Left lung (tissue), 10 donors: ENCODE measurements around the gene POLG. TPM values are rescaled to one million over a fixed set of nuclear protein-coding genes. Genes with fewer than 3 reads are reported as not detected.

Experiments used
- ATAC-seq: fragments of 200-7000 bp; cut with Tn5 transposase; one replicate; pipeline ENCODE4 v1.9.1; 2020; ENCODE audit warnings: moderate library complexity
- DNase-seq, 4 donors: peaks; one replicate each; pipeline ENCODE4 v3.0.0-alpha.2; 2013 to 2020
- H3K27ac ChIP-seq, 2 donors: fragments of 200-600 bp; sonication (generic) in 1 of 2; one replicate each; pipeline versions ENCODE4 v1.5.0 to v1.8.0; 2020 to 2021
- H3K27me3 ChIP-seq, 2 donors: fragments of 200-600 bp; sonication (generic) in 1 of 2; one replicate each; pipeline versions ENCODE4 v1.5.0 to v1.8.0; 2020 to 2021
- H3K36me3 ChIP-seq, 2 donors: fragments of 200-600 bp; sonication (generic) in 1 of 2; one replicate each; pipeline versions ENCODE4 v1.5.0 to v1.8.0; 2020 to 2021
- H3K4me1 ChIP-seq, 2 donors: fragments of 200-600 bp; one replicate each; pipeline ENCODE4 v1.8.0; 2021
- H3K4me3 ChIP-seq, 2 donors: fragments of 200-600 bp; sonication (generic) in 1 of 2; one replicate each; pipeline versions ENCODE4 v1.5.0 to v1.8.0; 2020 to 2021; ENCODE audit warnings: mild to moderate bottlenecking in 1 of 2
- H3K9me3 ChIP-seq, 2 donors: fragments of 200-600 bp; sonication (generic) in 1 of 2; one replicate each; pipeline versions ENCODE4 v1.5.0 to v1.8.0; 2020 to 2021
- intact Hi-C, 2 donors: fragments of 100-400 bp; cut with DNase I; formaldehyde crosslinking; loops; one replicate each; pipeline versions ENCODE4 v1.11.2 to v1.14.2; 2022
- polyA plus RNA-seq, 6 donors: library from polyadenylated mRNA; unstranded; fragments of 120-200 nt; gene quantifications; one replicate each; pipeline ENCODE4 v1.2.1, GENCODE V29; 2013; ENCODE audit not compliant: insufficient read length in 6 of 6
- total RNA-seq, 2 donors: library from RNA; stranded (reverse); fragmentation: NEBNext Ultra II Directional; extraction: Animal tissue kit (Norgen Biotek cat#: 25700); gene quantifications; one replicate each; pipeline ENCODE4 v1.2.1, GENCODE V29; 2021
- TF ChIP-seq, protein P1 (sequence below), 2 donors: fragments of 200-600 bp; sonication (generic) in 1 of 2; IDR thresholded peaks; one replicate each; pipeline versions ENCODE4 v1.5.0 to v1.8.0; 2021; ENCODE audit warnings: antibody characterized with exemption in 2 of 2
- donor health status: DM: no; HTN: yes; CAD: no.
- donor health status: DM: no; HTN: no; CAD: no.

The POLG gene
- total and polyA plus RNA-seq, 8 donors, result 52.4 to 71.5 (median 55.1) TPM

DNA sequence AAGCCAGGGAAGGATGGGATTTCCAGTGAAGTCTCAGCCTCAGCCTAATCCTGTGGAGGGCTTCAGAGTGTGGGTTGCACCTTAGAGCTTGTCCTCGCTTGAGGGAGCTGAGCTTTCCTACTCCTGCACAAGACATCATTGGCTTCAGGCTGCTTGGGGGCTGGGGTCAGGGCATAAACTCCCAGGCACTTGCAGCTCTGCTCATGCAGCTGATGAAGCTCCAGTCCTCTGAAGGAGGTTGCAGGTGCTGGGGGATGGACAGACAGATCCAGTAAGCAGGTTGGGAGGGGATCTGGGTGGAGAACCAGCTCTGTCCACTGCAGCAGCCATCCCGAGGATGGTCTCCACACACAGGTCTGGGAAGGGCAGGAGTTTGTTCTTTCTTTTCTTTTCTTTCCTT is 19.4 kb upstream of the POLG start:
- peaks cover 26 to 75% of the 10 kb centered on the region in 2 donors for H3K27me3 ChIP-seq

DNA sequence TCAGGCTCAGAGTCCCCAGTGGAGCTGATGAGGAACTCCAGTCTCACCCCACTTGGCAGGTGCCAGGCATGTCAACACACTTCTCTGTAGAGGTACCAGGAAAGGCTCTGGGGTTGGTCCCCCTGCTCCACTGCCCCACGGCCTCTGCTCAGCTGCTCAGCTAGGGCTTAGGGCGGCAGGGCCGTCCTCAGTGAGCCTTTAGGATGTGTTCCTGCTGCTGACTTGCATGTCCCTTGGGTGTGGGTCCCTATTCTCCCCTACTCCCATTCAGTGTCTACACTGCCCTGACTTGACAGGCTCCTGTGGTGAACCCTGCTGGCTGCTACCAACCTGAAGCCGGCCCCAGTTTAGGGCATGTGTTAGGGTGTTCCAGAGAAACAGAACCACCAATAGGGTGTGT is 17.9 kb upstream of the POLG start:
- no peak overlapping the region for H3K4me3 ChIP-seq
- H3K36me3 ChIP-seq, result no peaks in the 10 kb centered on the region
- H3K9me3 ChIP-seq, result no peaks in the 10 kb centered on the region
- intact Hi-C loops, result no loop called here
- H3K27ac ChIP-seq, result no peak overlapping the region
- TF ChIP-seq, protein P1, sequence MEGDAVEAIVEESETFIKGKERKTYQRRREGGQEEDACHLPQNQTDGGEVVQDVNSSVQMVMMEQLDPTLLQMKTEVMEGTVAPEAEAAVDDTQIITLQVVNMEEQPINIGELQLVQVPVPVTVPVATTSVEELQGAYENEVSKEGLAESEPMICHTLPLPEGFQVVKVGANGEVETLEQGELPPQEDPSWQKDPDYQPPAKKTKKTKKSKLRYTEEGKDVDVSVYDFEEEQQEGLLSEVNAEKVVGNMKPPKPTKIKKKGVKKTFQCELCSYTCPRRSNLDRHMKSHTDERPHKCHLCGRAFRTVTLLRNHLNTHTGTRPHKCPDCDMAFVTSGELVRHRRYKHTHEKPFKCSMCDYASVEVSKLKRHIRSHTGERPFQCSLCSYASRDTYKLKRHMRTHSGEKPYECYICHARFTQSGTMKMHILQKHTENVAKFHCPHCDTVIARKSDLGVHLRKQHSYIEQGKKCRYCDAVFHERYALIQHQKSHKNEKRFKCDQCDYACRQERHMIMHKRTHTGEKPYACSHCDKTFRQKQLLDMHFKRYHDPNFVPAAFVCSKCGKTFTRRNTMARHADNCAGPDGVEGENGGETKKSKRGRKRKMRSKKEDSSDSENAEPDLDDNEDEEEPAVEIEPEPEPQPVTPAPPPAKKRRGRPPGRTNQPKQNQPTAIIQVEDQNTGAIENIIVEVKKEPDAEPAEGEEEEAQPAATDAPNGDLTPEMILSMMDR (IDR thresholded peaks at IDR 0.05), result no peak
- H3K4me1 ChIP-seq, result no peaks in the 10 kb centered on the region
- H3K27me3 ChIP-seq, result peaks cover 15 to 65% of the 10 kb centered on the region in 2 donors
- DNase-seq, result no peak
- ATAC-seq, result no peak

More for the DNA sequence above, 19.4 kb upstream of the POLG start:
- intact Hi-C loops, result no loop called here
- Histone ChIP-seq H3K9me3 (no peaks in the 10 kb centered on the region), H3K4me1 (peaks cover 1 to 9% of the 10 kb centered on the region in 2 donors), H3K27ac (no peak overlapping the region), H3K4me3 (no peak overlapping the region), H3K36me3 (no peaks in the 10 kb centered on the region)
- ATAC-seq, result no peak
- TF ChIP-seq, protein P1 (IDR thresholded peaks at IDR 0.05), result no peak
- no peak for DNase-seq

- TF ChIP-seq, protein P1 (IDR thresholded peaks at IDR 0.05), result no peak
- Histone ChIP-seq H3K27me3 (peaks cover 0 to 54% of the 10 kb centered on the region in 2 donors), H3K9me3 (no peaks in the 10 kb centered on the region), H3K36me3 (no peaks in the 10 kb centered on the region), H3K4me1 (no peaks in the 10 kb centered on the region), H3K4me3 (no peak overlapping the region), H3K27ac (no peak overlapping the region)
- no peak for DNase-seq
- ATAC-seq, result no peak
- intact Hi-C loops, result no loop called here
Observed at GRCh38 chr15:89349206-89349558, 14.6 kb upstream of the POLG start.

- Histone ChIP-seq H3K27me3 (peaks cover 0 to 30% of the 10 kb centered on the region in 2 donors), H3K36me3 (no peaks in the 10 kb centered on the region), H3K27ac (no peak overlapping the region), H3K4me1 (no peaks in the 10 kb centered on the region), H3K4me3 (no peak overlapping the region), H3K9me3 (no peaks in the 10 kb centered on the region)
- intact Hi-C loops, result no loop called here
- TF ChIP-seq, protein P1 (IDR thresholded peaks at IDR 0.05), result no peak
- no peak for ATAC-seq
- no peak for DNase-seq
Observed at GRCh38 chr15:89346516-89347231, 12.1 kb upstream of the POLG start.

DNA sequence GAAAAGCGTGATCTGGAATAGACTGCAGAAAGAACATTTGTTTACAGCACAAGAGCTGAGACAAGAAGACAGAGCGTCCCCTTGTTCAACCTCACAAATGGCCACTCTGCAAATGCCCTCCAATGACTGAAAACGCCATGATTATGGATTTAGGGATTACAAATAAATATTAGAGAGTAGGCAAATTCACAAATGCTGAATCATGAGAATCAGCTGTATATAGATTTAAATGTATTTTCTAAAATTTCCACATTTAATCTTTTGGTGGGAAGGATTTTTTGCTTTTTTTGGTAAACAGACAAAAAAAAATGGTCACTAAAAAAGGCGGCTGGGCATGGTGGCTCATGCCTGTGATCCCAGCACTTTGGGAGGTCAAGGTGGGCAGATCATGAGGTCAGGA is 10.6 kb upstream of the POLG start:
- no peak for DNase-seq
- Histone ChIP-seq H3K27ac (no peak overlapping the region), H3K27me3 (peaks cover 0 to 27% of the 10 kb centered on the region in 2 donors), H3K9me3 (no peaks in the 10 kb centered on the region), H3K4me1 (no peaks in the 10 kb centered on the region), H3K36me3 (no peaks in the 10 kb centered on the region), H3K4me3 (no peak overlapping the region)
- intact Hi-C loops, result no loop called here
- TF ChIP-seq, protein P1 (IDR thresholded peaks at IDR 0.05), result no peak
- ATAC-seq, result no peak
